Esophagus squamous epithelium (tissue), 5 donors: Measurements from ENCODE around the gene KPNA3. TPM values are rescaled to one million over a fixed set of nuclear protein-coding genes. Genes with fewer than 3 reads are reported as not detected.
A peak's percentile ranks its signal among the peaks of the same experiment; 100 is the strongest.

Experiments used
- DNase-seq: peaks from one replicate; lab custom pipeline; 2025; lab: John Stamatoyannopoulos, UW
- H3K27ac ChIP-seq, 4 donors: fragments of 200-600 bp; sonication (generic); one replicate each; pipeline ENCODE4 v1.5.1; 2016 to 2019; ENCODE audit warnings: mild to moderate bottlenecking in 1 of 4
- H3K27me3 ChIP-seq, 4 donors: fragments of 200-600 bp; sonication (generic); 1 replicate in 3 of 4; 2 replicates in 1 of 4; pipeline versions ENCODE4 v1.5.1 to v1.6.0; 2017 to 2021; ENCODE audit warnings: antibody characterized with exemption in 1 of 4
- H3K36me3 ChIP-seq, 3 donors: fragments of 200-600 bp; sonication (generic); one replicate each; pipeline ENCODE4 v1.5.1; 2016 to 2019
- H3K4me1 ChIP-seq, 3 donors: fragments of 200-600 bp; sonication (generic); one replicate each; pipeline ENCODE4 v1.5.1; 2017 to 2019
- H3K4me3 ChIP-seq, 4 donors: fragments of 200-600 bp; sonication (generic); 1 replicate in 3 of 4; 2 replicates in 1 of 4; pipeline ENCODE4 v1.5.1; 2016 to 2019; ENCODE audit warnings: mild to moderate bottlenecking in 2 of 4, moderate library complexity in 1 of 4
- H3K9me3 ChIP-seq, 3 donors: fragments of 200-600 bp; sonication (generic); one replicate each; pipeline ENCODE4 v1.5.1; 2016 to 2019
- CTCF ChIP-seq, 6 experiments: fragments of 450-650 bp in 4 of 6; fragments of 200-600 bp in 2 of 6; sonication (generic) in 2 of 6; IDR thresholded peaks; one replicate each; pipeline ENCODE4 v1.5.1; 2016 to 2019; ENCODE audit warnings: antibody characterized with exemption in 6 of 6, mild to moderate bottlenecking in 4 of 6, moderate library complexity in 4 of 6
- POLR2A ChIP-seq, 4 donors: fragments of 450-650 bp; IDR thresholded peaks; one replicate each; pipeline ENCODE4 v1.6.1; 2017; ENCODE audit warnings: antibody characterized with exemption in 4 of 4, mild to moderate bottlenecking in 4 of 4, moderate library complexity in 3 of 4
- WGBS, 2 donors: methylation state at CpG; one replicate each; pipeline ENCODE4 v1.1.5; 2018; 5-methylcytosine and 5-hydroxymethylcytosine counted together
- intact Hi-C: fragments of 100-400 bp; cut with DNase I; formaldehyde crosslinking; loops from one replicate; pipeline ENCODE4 v1.15.0; 2022
- total RNA-seq, 4 donors: library from RNA; depleted of rRNA; stranded (reverse); fragments of >200 nt; gene quantifications; one replicate each; pipeline ENCODE4 v1.1.0, GENCODE V29; 2016
- donor health status: DM: yes; HTN: yes; CAD: no.

Gene KPNA3
- total RNA-seq, 4 donors from 2014 or later: 19.7 to 35.0 (median 25.4) TPM

GRCh38 chr13:49657241-49657641 is 135.2 kb downstream of the KPNA3 start:
- WGBS, 2 donors: 25 to 32% methylated on average over 9 of the region's 9 CpGs
- no peak overlapping the region for H3K4me3 ChIP-seq
- no peaks in the 10 kb centered on the region for H3K9me3 ChIP-seq
- intact Hi-C loops: loop anchor here (10.0 kb wide), 1 partner anchor 188 kb away; no protein-coding TSS in a partner anchor
- H3K27ac ChIP-seq: peak overlapping the region in 3 of 4 donors; percentile 50 to 76 (median 71)
- DNase-seq: no peak
- TF ChIP-seq CTCF (IDR thresholded peaks at IDR 0.05): peak in 1 of 6 experiments; percentile 5
- TF ChIP-seq POLR2A (IDR thresholded peaks at IDR 0.05): no peak
- H3K4me1 ChIP-seq: peaks cover 9 to 44% (median 12%) of the 10 kb centered on the region in 3 donors
- no peaks in the 10 kb centered on the region for H3K27me3 ChIP-seq
- H3K36me3 ChIP-seq: peaks cover 0 to 33% (median 0%) of the 10 kb centered on the region in 3 donors

- Histone ChIP-seq H3K4me1 (peaks cover 9 to 45% (median 12%) of the 10 kb centered on the region in 3 donors), H3K27ac (peak overlapping the region; percentile 15 to 76 (median 48)), H3K9me3 (no peaks in the 10 kb centered on the region), H3K27me3 (no peaks in the 10 kb centered on the region), H3K4me3 (no peak overlapping the region), H3K36me3 (peaks cover 0 to 19% (median 0%) of the 10 kb centered on the region in 3 donors)
- 48 to 75% methylated on average over 3 of the region's 3 CpGs for whole genome bisulfite sequencing, 2 donors
- TF ChIP-seq POLR2A (IDR thresholded peaks at IDR 0.05) (no peak), CTCF (IDR thresholded peaks at IDR 0.05) (no peak)
- intact Hi-C loops: loop anchor here (10.0 kb wide), 1 partner anchor 189 kb away; no protein-coding TSS in a partner anchor
- no peak for DNase-seq
Observed at GRCh38 chr13:49655906-49656305, 136.6 kb downstream of the KPNA3 start.

GRCh38 chr13:49654011-49654410 is 138.5 kb downstream of the KPNA3 start:
- Histone ChIP-seq H3K27ac (no peak overlapping the region), H3K36me3 (peaks cover 0 to 1% (median 0%) of the 10 kb centered on the region in 3 donors), H3K27me3 (no peaks in the 10 kb centered on the region), H3K4me3 (no peak overlapping the region), H3K9me3 (no peaks in the 10 kb centered on the region), H3K4me1 (peaks cover 9 to 45% (median 12%) of the 10 kb centered on the region in 3 donors)
- no peak for TF ChIP-seq POLR2A (IDR thresholded peaks at IDR 0.05)
- no peak for TF ChIP-seq CTCF (IDR thresholded peaks at IDR 0.05)
- intact Hi-C loops: loop anchor here (10.0 kb wide), 1 partner anchor 191 kb away; no protein-coding TSS in a partner anchor
- WGBS, 2 donors: 81 to 84% methylated on average over 3 of the region's 3 CpGs
- DNase-seq: no peak

- Histone ChIP-seq H3K9me3 (no peaks in the 10 kb centered on the region), H3K36me3 (no peaks in the 10 kb centered on the region), H3K4me1 (peaks cover 9 to 41% (median 12%) of the 10 kb centered on the region in 3 donors), H3K27ac (no peak overlapping the region), H3K27me3 (no peaks in the 10 kb centered on the region), H3K4me3 (no peak overlapping the region)
- no peak for TF ChIP-seq CTCF (IDR thresholded peaks at IDR 0.05)
- no peak for TF ChIP-seq POLR2A (IDR thresholded peaks at IDR 0.05)
- intact Hi-C loops: loop anchor here (10.0 kb wide), 1 partner anchor 191 kb away; no protein-coding TSS in a partner anchor
- DNase-seq: no peak
Observed at GRCh38 chr13:49653478-49653877, 139.0 kb downstream of the KPNA3 start.

- H3K9me3 ChIP-seq: no peaks in the 10 kb centered on the region
- TF ChIP-seq POLR2A (IDR thresholded peaks at IDR 0.05) (no peak), CTCF (IDR thresholded peaks at IDR 0.05) (peak in 5 of 6 experiments; percentile 20 to 59 (median 41))
- peaks cover 6 to 33% (median 9%) of the 10 kb centered on the region in 3 donors for H3K4me1 ChIP-seq
- DNase-seq: no peak
- H3K27me3 ChIP-seq: no peaks in the 10 kb centered on the region
- H3K4me3 ChIP-seq: no peak overlapping the region
- H3K36me3 ChIP-seq: no peaks in the 10 kb centered on the region
- 43 to 55% methylated on average over 11 to 12 of the region's 16 CpGs for WGBS, 2 donors
- intact Hi-C loops: loop anchor here (10.0 kb wide), 1 partner anchor 192 kb away; no protein-coding TSS in a partner anchor
- no peak overlapping the region for H3K27ac ChIP-seq
Observed at GRCh38 chr13:49652355-49653305, 139.9 kb downstream of the KPNA3 start.
